Gastrocnemius medialis (tissue), 4 donors: ENCODE results near the gene ROM1. TPM values are rescaled to one million over a fixed set of nuclear protein-coding genes. Genes with fewer than 3 reads are reported as not detected.
"Not testable (repeated sequence)": the region's sequence is repeated elsewhere in the genome, so short reads cannot be mapped to it uniquely, and the experiment has no call there.

ENCODE experiments used
- ATAC-seq, 2 donors: fragments of 150-250 bp; one replicate each; pipeline ENCODE4 v1.9.1; 2016
- DNase-seq, 2 donors: peaks; one replicate each; pipeline ENCODE4 v3.0.0-alpha.2; 2019
- H3K27ac ChIP-seq, 4 donors: fragments of 200-600 bp; sonication (generic); 1 replicate in 1 of 4; 2 replicates in 3 of 4; pipeline ENCODE4 v1.5.1; 2016 to 2018; ENCODE audit warnings: mild to moderate bottlenecking in 2 of 4, moderate library complexity in 1 of 4
- H3K27me3 ChIP-seq, 3 donors: fragments of 200-600 bp; sonication (generic) in 2 of 3; 1 replicate in 1 of 3; 2 replicates in 2 of 3; pipeline versions ENCODE4 v1.5.1 to v1.6.0; 2016 to 2019; ENCODE audit warnings: mild to moderate bottlenecking in 1 of 3, moderate library complexity in 1 of 3
- H3K36me3 ChIP-seq, 2 donors: fragments of 200-600 bp; sonication (generic) in 1 of 2; one replicate each; pipeline ENCODE4 v1.5.1; 2017 to 2018
- H3K4me1 ChIP-seq, 2 donors: fragments of 200-600 bp; sonication (generic) in 1 of 2; one replicate each; pipeline ENCODE4 v1.5.1; 2016 to 2017; ENCODE audit warnings: mild to moderate bottlenecking in 2 of 2
- H3K4me3 ChIP-seq, 4 donors: fragments of 200-600 bp; sonication (generic) in 3 of 4; 1 replicate in 1 of 4; 2 replicates in 3 of 4; pipeline ENCODE4 v1.5.1; 2016 to 2019; ENCODE audit warnings: mild to moderate bottlenecking in 2 of 4
- H3K9me3 ChIP-seq, 3 donors: fragments of 200-600 bp; sonication (generic) in 2 of 3; 1 replicate in 1 of 3; 2 replicates in 2 of 3; pipeline ENCODE4 v1.5.1; 2016 to 2019
- CTCF ChIP-seq, 5 experiments: fragments of 450-650 bp in 3 of 5; fragments of 200-600 bp in 2 of 5; sonication (generic) in 2 of 5; IDR thresholded peaks in 4 of 5; conservative IDR thresholded peaks in 1 of 5; 1 replicate in 4 of 5; 2 replicates in 1 of 5; pipeline ENCODE4 v1.5.1; 2016 to 2019; ENCODE audit warnings: antibody characterized with exemption in 5 of 5, mild to moderate bottlenecking in 3 of 5, moderate library complexity in 3 of 5
- POLR2A ChIP-seq, 2 donors: fragments of 450-650 bp; IDR thresholded peaks; one replicate each; pipeline ENCODE4 v1.6.1; 2017; ENCODE audit warnings: antibody characterized with exemption in 2 of 2, mild to moderate bottlenecking in 2 of 2, moderate library complexity in 2 of 2
- in situ Hi-C, 4 donors: fragments of 200-750 bp; cut with MboI; loops; one replicate each; pipeline versions ENCODE4 v1.15.0 to v1.8.0; 2017; ENCODE audit warnings: low sequenced_read_pairs in 4 of 4
- intact Hi-C: fragments of 100-400 bp; cut with DNase I; formaldehyde crosslinking; loops from one replicate; pipeline ENCODE4 v1.15.1; 2023; ENCODE audit warnings: low total_unique reads
- total RNA-seq, 4 donors: library from RNA; depleted of rRNA; stranded (reverse); fragments of >200 nt; gene quantifications; one replicate each; pipeline versions ENCODE4 v1.1.0 to v1.2.3, GENCODE V29; 2016

ROM1 gene
- total RNA-seq, 4 donors from 2014 or later: 1.6 to 3.7 (median 2.7) TPM

- H3K27ac ChIP-seq: peak overlapping the region in 2 of 4 donors; percentile 93 to 95
- intact Hi-C loops: loop anchor here (5.0 kb wide), 1 partner anchor 78 kb away; no protein-coding TSS in a partner anchor
- in situ Hi-C loops: loop anchor here in 1 of 4 donors (25.0 kb wide), 1 partner anchor 98 kb away; the partner anchor contains the start of genes BSCL2 and GNG3
- H3K27me3 ChIP-seq: no peaks in the 10 kb centered on the region
- H3K9me3 ChIP-seq: no peaks in the 10 kb centered on the region
- DNase-seq (no peak), ATAC-seq (no peak)
- peaks cover 0 to 11% of the 10 kb centered on the region in 2 donors for H3K36me3 ChIP-seq
- TF ChIP-seq POLR2A (IDR thresholded peaks at IDR 0.05) (no peak), CTCF (IDR thresholded peaks at IDR 0.05 in 4 of 5, conservative IDR thresholded peaks at IDR 0.05 in 1 of 5) (no peak)
- H3K4me3 ChIP-seq: no peak overlapping the region
- H3K4me1 ChIP-seq: peaks cover 16 to 21% of the 10 kb centered on the region in 2 donors
Measured at GRCh38 chr11:62614275-62614674, 1.2 kb downstream of the ROM1 start.

- no peak for DNase-seq
- intact Hi-C loops (no loop called here), in situ Hi-C loops (loop anchor here in 1 of 4 donors (25.0 kb wide), 1 partner anchor 97 kb away; the partner anchor contains the start of genes BSCL2 and GNG3)
Measured at GRCh38 chr11:62615521-62615920, 2.5 kb downstream of the ROM1 start.

GRCh38 chr11:62616957-62617356 is 3.9 kb downstream of the ROM1 start:
- ATAC-seq, H3K27me3 ChIP-seq, intact Hi-C loops, H3K4me3 ChIP-seq, H3K9me3 ChIP-seq, H3K27ac ChIP-seq, DNase-seq: not testable (repeated sequence)
- Histone ChIP-seq H3K4me1 (peaks cover 10 to 15% of the 10 kb centered on the region in 2 donors), H3K36me3 (peaks cover 0 to 11% of the 10 kb centered on the region in 2 donors)
- in situ Hi-C loops: loop anchor here in 1 of 4 donors (25.0 kb wide), 1 partner anchor 95 kb away; the partner anchor contains the start of genes BSCL2 and GNG3

More at GRCh38 chr11:62615521-62615920, 2.5 kb downstream of the ROM1 start:
- Histone ChIP-seq H3K36me3 (peaks cover 0 to 11% of the 10 kb centered on the region in 2 donors), H3K27me3 (no peaks in the 10 kb centered on the region), H3K4me1 (peaks cover 16 to 20% of the 10 kb centered on the region in 2 donors), H3K4me3 (no peak overlapping the region), H3K27ac (no peak overlapping the region), H3K9me3 (no peaks in the 10 kb centered on the region)
- ATAC-seq: no peak
- TF ChIP-seq POLR2A (IDR thresholded peaks at IDR 0.05): no peak
- TF ChIP-seq CTCF (IDR thresholded peaks at IDR 0.05 in 4 of 5, conservative IDR thresholded peaks at IDR 0.05 in 1 of 5): no peak

GRCh38 chr11:62621027-62621566 is 8.0 kb downstream of the ROM1 start:
- no peak for TF ChIP-seq CTCF (IDR thresholded peaks at IDR 0.05 in 4 of 5, conservative IDR thresholded peaks at IDR 0.05 in 1 of 5)
- no peak for TF ChIP-seq POLR2A (IDR thresholded peaks at IDR 0.05)
- peaks cover 8 to 9% of the 10 kb centered on the region in 2 donors for H3K4me1 ChIP-seq
- DNase-seq (no peak), ATAC-seq (no peak)
- H3K27me3 ChIP-seq: no peaks in the 10 kb centered on the region
- H3K36me3 ChIP-seq: peaks cover 0 to 27% of the 10 kb centered on the region in 2 donors
- no peaks in the 10 kb centered on the region for H3K9me3 ChIP-seq
- H3K27ac ChIP-seq: peak overlapping the region; percentile 76 to 92 (median 82)
- in situ Hi-C loops (loop anchor here in 1 of 4 donors (25.0 kb wide), 1 partner anchor 91 kb away; the partner anchor contains the start of genes BSCL2 and GNG3), intact Hi-C loops (no loop called here)
- H3K4me3 ChIP-seq: peak overlapping the region; percentile 65 to 96 (median 76)
